ENCODE data around the gene WASHC2C.
"Not testable (repeated sequence)": the region's sequence is repeated elsewhere in the genome, so short reads cannot be mapped to it uniquely, and the experiment has no call there.

Gene WASHC2C

GRCh38 chr10:45763037-45763436, 36.0 kb downstream of the WASHC2C start:
- not testable (repeated sequence) for H3K27me3 ChIP-seq (ENCODE audit: control insufficient read depth in 1 of 2, insufficient read depth in 2 of 2, low read length in 2 of 2); H3K27ac ChIP-seq (ENCODE audit: low read depth, low read length); H3K4me1 ChIP-seq (ENCODE audit: control insufficient read depth in 1 of 2, insufficient read depth in 2 of 2, low read length in 2 of 2); H3K9me3 ChIP-seq (ENCODE audit: control insufficient read depth in 1 of 2, low read length in 2 of 2); H3K9ac ChIP-seq (ENCODE audit: low read depth in 1 of 2, low read length in 2 of 2); H3K4me3 ChIP-seq (ENCODE audit: low read depth in 1 of 2, low read length in 2 of 2); H3K36me3 ChIP-seq (ENCODE audit: control insufficient read depth in 1 of 2, insufficient read depth in 2 of 2, low read length in 2 of 2)

- not testable (repeated sequence) for H3K27ac ChIP-seq (ENCODE audit: low read depth, low read length); H3K4me3 ChIP-seq (ENCODE audit: low read depth in 1 of 2, low read length in 2 of 2); H3K27me3 ChIP-seq (ENCODE audit: control insufficient read depth in 1 of 2, insufficient read depth in 2 of 2, low read length in 2 of 2); H3K36me3 ChIP-seq (ENCODE audit: control insufficient read depth in 1 of 2, insufficient read depth in 2 of 2, low read length in 2 of 2); H3K4me1 ChIP-seq (ENCODE audit: control insufficient read depth in 1 of 2, insufficient read depth in 2 of 2, low read length in 2 of 2); H3K9ac ChIP-seq (ENCODE audit: low read depth in 1 of 2, low read length in 2 of 2); H3K9me3 ChIP-seq (ENCODE audit: control insufficient read depth in 1 of 2, low read length in 2 of 2)
Observed at GRCh38 chr10:45768334-45768733, 41.3 kb downstream of the WASHC2C start.

GRCh38 chr10:45771757-45772461, 44.8 kb downstream of the WASHC2C start:
- H3K4me1 ChIP-seq (ENCODE audit: control insufficient read depth in 1 of 2, insufficient read depth in 2 of 2, low read length in 2 of 2); H3K4me3 ChIP-seq (ENCODE audit: low read depth in 1 of 2, low read length in 2 of 2); H3K9ac ChIP-seq (ENCODE audit: low read depth in 1 of 2, low read length in 2 of 2); H3K9me3 ChIP-seq (ENCODE audit: control insufficient read depth in 1 of 2, low read length in 2 of 2); H3K27me3 ChIP-seq (ENCODE audit: control insufficient read depth in 1 of 2, insufficient read depth in 2 of 2, low read length in 2 of 2); H3K36me3 ChIP-seq (ENCODE audit: control insufficient read depth in 1 of 2, insufficient read depth in 2 of 2, low read length in 2 of 2); H3K27ac ChIP-seq (ENCODE audit: low read depth, low read length): not testable (repeated sequence)

GRCh38 chr10:45786217-45786616, 59.2 kb downstream of the WASHC2C start:
- peaks cover 0 to 13% of the 10 kb centered on the region in 2 donors for H3K36me3 ChIP-seq (ENCODE audit: control insufficient read depth in 1 of 2, insufficient read depth in 2 of 2, low read length in 2 of 2)
- H3K9ac ChIP-seq (ENCODE audit: low read depth in 1 of 2, low read length in 2 of 2); H3K27me3 ChIP-seq (ENCODE audit: control insufficient read depth in 1 of 2, insufficient read depth in 2 of 2, low read length in 2 of 2): not testable (repeated sequence)

GRCh38 chr10:45787212-45787741, 60.2 kb downstream of the WASHC2C start:
- not testable (repeated sequence) for H3K4me3 ChIP-seq (ENCODE audit: low read depth in 1 of 2, low read length in 2 of 2); H3K27ac ChIP-seq (ENCODE audit: low read depth, low read length); H3K9me3 ChIP-seq (ENCODE audit: control insufficient read depth in 1 of 2, low read length in 2 of 2); H3K4me1 ChIP-seq (ENCODE audit: control insufficient read depth in 1 of 2, insufficient read depth in 2 of 2, low read length in 2 of 2); H3K27me3 ChIP-seq (ENCODE audit: control insufficient read depth in 1 of 2, insufficient read depth in 2 of 2, low read length in 2 of 2); H3K9ac ChIP-seq (ENCODE audit: low read depth in 1 of 2, low read length in 2 of 2)
- peaks cover 0 to 18% of the 10 kb centered on the region in 2 donors for H3K36me3 ChIP-seq (ENCODE audit: control insufficient read depth in 1 of 2, insufficient read depth in 2 of 2, low read length in 2 of 2)

More at GRCh38 chr10:45786217-45786616, 59.2 kb downstream of the WASHC2C start:
- H3K4me1 ChIP-seq (ENCODE audit: control insufficient read depth in 1 of 2, insufficient read depth in 2 of 2, low read length in 2 of 2); H3K27ac ChIP-seq (ENCODE audit: low read depth, low read length); H3K9me3 ChIP-seq (ENCODE audit: control insufficient read depth in 1 of 2, low read length in 2 of 2); H3K4me3 ChIP-seq (ENCODE audit: low read depth in 1 of 2, low read length in 2 of 2): not testable (repeated sequence)

GRCh38 chr10:45789991-45790390, 62.9 kb downstream of the WASHC2C start:
- not testable (repeated sequence) for H3K9me3 ChIP-seq (ENCODE audit: control insufficient read depth in 1 of 2, low read length in 2 of 2); H3K9ac ChIP-seq (ENCODE audit: low read depth in 1 of 2, low read length in 2 of 2); H3K4me1 ChIP-seq (ENCODE audit: control insufficient read depth in 1 of 2, insufficient read depth in 2 of 2, low read length in 2 of 2); H3K4me3 ChIP-seq (ENCODE audit: low read depth in 1 of 2, low read length in 2 of 2); H3K27ac ChIP-seq (ENCODE audit: low read depth, low read length); H3K27me3 ChIP-seq (ENCODE audit: control insufficient read depth in 1 of 2, insufficient read depth in 2 of 2, low read length in 2 of 2)
- peaks cover 0 to 19% of the 10 kb centered on the region in 2 donors for H3K36me3 ChIP-seq (ENCODE audit: control insufficient read depth in 1 of 2, insufficient read depth in 2 of 2, low read length in 2 of 2)

GRCh38 chr10:45790694-45791426, 63.8 kb downstream of the WASHC2C start:
- not testable (repeated sequence) for H3K9me3 ChIP-seq (ENCODE audit: control insufficient read depth in 1 of 2, low read length in 2 of 2); H3K27me3 ChIP-seq (ENCODE audit: control insufficient read depth in 1 of 2, insufficient read depth in 2 of 2, low read length in 2 of 2); H3K27ac ChIP-seq (ENCODE audit: low read depth, low read length); H3K4me1 ChIP-seq (ENCODE audit: control insufficient read depth in 1 of 2, insufficient read depth in 2 of 2, low read length in 2 of 2); H3K9ac ChIP-seq (ENCODE audit: low read depth in 1 of 2, low read length in 2 of 2); H3K4me3 ChIP-seq (ENCODE audit: low read depth in 1 of 2, low read length in 2 of 2)
- peaks cover 0 to 18% of the 10 kb centered on the region in 2 donors for H3K36me3 ChIP-seq (ENCODE audit: control insufficient read depth in 1 of 2, insufficient read depth in 2 of 2, low read length in 2 of 2)

- H3K4me3 ChIP-seq (ENCODE audit: low read depth in 1 of 2, low read length in 2 of 2); H3K9me3 ChIP-seq (ENCODE audit: control insufficient read depth in 1 of 2, low read length in 2 of 2); H3K27me3 ChIP-seq (ENCODE audit: control insufficient read depth in 1 of 2, insufficient read depth in 2 of 2, low read length in 2 of 2); H3K27ac ChIP-seq (ENCODE audit: low read depth, low read length); H3K9ac ChIP-seq (ENCODE audit: low read depth in 1 of 2, low read length in 2 of 2); H3K4me1 ChIP-seq (ENCODE audit: control insufficient read depth in 1 of 2, insufficient read depth in 2 of 2, low read length in 2 of 2): not testable (repeated sequence)
- H3K36me3 ChIP-seq (ENCODE audit: control insufficient read depth in 1 of 2, insufficient read depth in 2 of 2, low read length in 2 of 2) = peaks cover 0 to 12% of the 10 kb centered on the region in 2 donors
Observed at GRCh38 chr10:45794761-45795160, 67.7 kb downstream of the WASHC2C start.

GRCh38 chr10:45803060-45804010, 76.3 kb downstream of the WASHC2C start:
- not testable (repeated sequence) for H3K4me1 ChIP-seq (ENCODE audit: control insufficient read depth in 1 of 2, insufficient read depth in 2 of 2, low read length in 2 of 2); H3K27me3 ChIP-seq (ENCODE audit: control insufficient read depth in 1 of 2, insufficient read depth in 2 of 2, low read length in 2 of 2); H3K36me3 ChIP-seq (ENCODE audit: control insufficient read depth in 1 of 2, insufficient read depth in 2 of 2, low read length in 2 of 2); H3K9ac ChIP-seq (ENCODE audit: low read depth in 1 of 2, low read length in 2 of 2); H3K4me3 ChIP-seq (ENCODE audit: low read depth in 1 of 2, low read length in 2 of 2); H3K9me3 ChIP-seq (ENCODE audit: control insufficient read depth in 1 of 2, low read length in 2 of 2); H3K27ac ChIP-seq (ENCODE audit: low read depth, low read length)

- not testable (repeated sequence) for H3K27ac ChIP-seq (ENCODE audit: low read depth, low read length); H3K4me1 ChIP-seq (ENCODE audit: control insufficient read depth in 1 of 2, insufficient read depth in 2 of 2, low read length in 2 of 2); H3K4me3 ChIP-seq (ENCODE audit: low read depth in 1 of 2, low read length in 2 of 2); H3K36me3 ChIP-seq (ENCODE audit: control insufficient read depth in 1 of 2, insufficient read depth in 2 of 2, low read length in 2 of 2); H3K27me3 ChIP-seq (ENCODE audit: control insufficient read depth in 1 of 2, insufficient read depth in 2 of 2, low read length in 2 of 2); H3K9me3 ChIP-seq (ENCODE audit: control insufficient read depth in 1 of 2, low read length in 2 of 2); H3K9ac ChIP-seq (ENCODE audit: low read depth in 1 of 2, low read length in 2 of 2)
Observed at GRCh38 chr10:45804996-45805395, 77.9 kb downstream of the WASHC2C start.

All from duodenal mucosa (tissue), 2 donors.